HCT116 (cell line): Measurements from ENCODE around the gene PTPN22.

Experiments used
- CEBPB ChIP-seq: IDR thresholded peaks from 2 replicates; pipeline ENCODE4 v1.6.1; 2012; ENCODE audit warnings: low read depth
- ELF1 ChIP-seq: IDR thresholded peaks from 2 replicates; pipeline ENCODE4 v1.6.1; 2012; ENCODE audit warnings: low read depth, borderline replicate concordance
- POLR2A ChIP-seq: IDR thresholded peaks from 2 replicates; pipeline ENCODE4 v1.7.0; 2011; ENCODE audit warnings: borderline replicate concordance; ENCODE audit not compliant: insufficient read depth, insufficient read length; ENCODE audit errors: extremely low read depth
- POLR2AphosphoS5 ChIP-seq: IDR thresholded peaks from 2 replicates; pipeline ENCODE4 v1.6.1; 2011; ENCODE audit warnings: mild to moderate bottlenecking, low read depth, low read length, moderate library complexity
- SIN3A ChIP-seq: IDR thresholded peaks from 2 replicates; pipeline ENCODE4 v1.6.1; 2012; ENCODE audit warnings: low read depth
- SP1 ChIP-seq: IDR thresholded peaks from 2 replicates; pipeline ENCODE4 v1.6.1; 2012; ENCODE audit warnings: low read depth
- TCF7L2 ChIP-seq: IDR thresholded peaks from 2 replicates; pipeline ENCODE4 v1.7.0; 2011; ENCODE audit warnings: borderline replicate concordance, inconsistent platforms; ENCODE audit not compliant: insufficient read depth, insufficient read length; ENCODE audit errors: extremely low read depth
- YY1 ChIP-seq: IDR thresholded peaks from 2 replicates; pipeline ENCODE4 v1.6.1; 2011; ENCODE audit warnings: low read length, low read depth, moderate library complexity, mild to moderate bottlenecking; ENCODE audit not compliant: insufficient replicate concordance; ENCODE audit errors: extremely low read depth
- TF ChIP-seq, protein P1 (sequence below), 3 experiments: fragments of 200-600 bp in 1 of 3; sonication (generic) in 1 of 3; IDR thresholded peaks in 2 of 3; conservative IDR thresholded peaks in 1 of 3; 2 replicates each; pipeline ENCODE4 v1.5.1; 2012 to 2017; ENCODE audit warnings: low read depth in 2 of 3, low read length in 2 of 3, antibody characterized with exemption in 1 of 3, borderline replicate concordance in 1 of 3, control low read depth in 1 of 3, mild to moderate bottlenecking in 1 of 3, mixed read lengths in 1 of 3, mixed run types in 1 of 3, moderate library complexity in 1 of 3; ENCODE audit not compliant: insufficient read depth in 1 of 3
- TF ChIP-seq, protein P2 (sequence below): IDR thresholded peaks from 2 replicates; pipeline ENCODE4 v1.6.1; 2012
- TF ChIP-seq, protein P3 (sequence below): IDR thresholded peaks from 2 replicates; pipeline ENCODE4 v1.6.1; 2012

DNA sequence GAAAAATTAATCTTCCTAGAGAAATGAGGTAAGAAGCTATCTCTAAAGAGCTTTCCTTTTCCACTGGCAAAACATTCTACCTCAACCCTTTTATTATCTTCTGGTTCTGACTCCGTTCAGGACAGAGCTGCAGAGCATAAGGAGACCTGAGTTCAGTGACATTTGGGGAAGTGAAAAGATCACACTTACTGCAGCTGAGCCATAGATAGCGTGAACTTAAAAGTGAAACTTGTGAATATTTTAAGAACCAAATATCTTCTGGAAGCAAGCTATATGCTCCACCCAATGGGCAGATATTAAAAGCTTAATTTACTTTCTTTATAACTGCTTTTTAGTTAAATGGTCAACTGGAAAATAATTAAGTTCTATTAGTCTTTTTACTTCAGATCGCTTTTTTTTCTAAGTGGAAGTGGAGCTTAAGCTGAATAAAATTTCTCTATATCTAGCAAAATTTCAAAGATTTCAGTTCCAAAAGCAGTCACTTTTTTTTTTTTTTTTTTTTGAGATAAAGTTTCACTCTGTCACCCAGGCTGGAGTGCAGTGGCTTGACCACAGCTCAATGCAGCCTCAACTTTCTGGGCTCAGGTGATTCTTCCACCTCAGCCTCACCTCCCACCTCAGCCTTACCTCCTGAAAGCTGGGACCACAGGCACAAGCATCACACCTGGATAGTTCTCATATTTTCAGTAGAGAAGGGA is 11.9 kb downstream of the PTPN22 start:
- TF ChIP-seq, protein P1, sequence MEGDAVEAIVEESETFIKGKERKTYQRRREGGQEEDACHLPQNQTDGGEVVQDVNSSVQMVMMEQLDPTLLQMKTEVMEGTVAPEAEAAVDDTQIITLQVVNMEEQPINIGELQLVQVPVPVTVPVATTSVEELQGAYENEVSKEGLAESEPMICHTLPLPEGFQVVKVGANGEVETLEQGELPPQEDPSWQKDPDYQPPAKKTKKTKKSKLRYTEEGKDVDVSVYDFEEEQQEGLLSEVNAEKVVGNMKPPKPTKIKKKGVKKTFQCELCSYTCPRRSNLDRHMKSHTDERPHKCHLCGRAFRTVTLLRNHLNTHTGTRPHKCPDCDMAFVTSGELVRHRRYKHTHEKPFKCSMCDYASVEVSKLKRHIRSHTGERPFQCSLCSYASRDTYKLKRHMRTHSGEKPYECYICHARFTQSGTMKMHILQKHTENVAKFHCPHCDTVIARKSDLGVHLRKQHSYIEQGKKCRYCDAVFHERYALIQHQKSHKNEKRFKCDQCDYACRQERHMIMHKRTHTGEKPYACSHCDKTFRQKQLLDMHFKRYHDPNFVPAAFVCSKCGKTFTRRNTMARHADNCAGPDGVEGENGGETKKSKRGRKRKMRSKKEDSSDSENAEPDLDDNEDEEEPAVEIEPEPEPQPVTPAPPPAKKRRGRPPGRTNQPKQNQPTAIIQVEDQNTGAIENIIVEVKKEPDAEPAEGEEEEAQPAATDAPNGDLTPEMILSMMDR (IDR thresholded peaks at IDR 0.05 in 2 of 3, conservative IDR thresholded peaks at IDR 0.05 in 1 of 3; ENCODE audit: borderline replicate concordance in 1 of 3, insufficient read depth in 1 of 3, low read depth in 2 of 3, low read length in 2 of 3), result no peak
- no peak for TF ChIP-seq POLR2A
- no peak for TF ChIP-seq YY1
- TF ChIP-seq, protein P2, sequence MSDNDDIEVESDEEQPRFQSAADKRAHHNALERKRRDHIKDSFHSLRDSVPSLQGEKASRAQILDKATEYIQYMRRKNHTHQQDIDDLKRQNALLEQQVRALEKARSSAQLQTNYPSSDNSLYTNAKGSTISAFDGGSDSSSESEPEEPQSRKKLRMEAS, result no peak
- TF ChIP-seq, protein P3, sequence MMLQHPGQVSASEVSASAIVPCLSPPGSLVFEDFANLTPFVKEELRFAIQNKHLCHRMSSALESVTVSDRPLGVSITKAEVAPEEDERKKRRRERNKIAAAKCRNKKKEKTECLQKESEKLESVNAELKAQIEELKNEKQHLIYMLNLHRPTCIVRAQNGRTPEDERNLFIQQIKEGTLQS, result no peak
- no peak for TF ChIP-seq POLR2AphosphoS5
- no peak for TF ChIP-seq CEBPB
- no peak for TF ChIP-seq SP1
- no peak for TF ChIP-seq ELF1
- no peak for TF ChIP-seq TCF7L2
- TF ChIP-seq SIN3A, result no peak
